ENCODE measurements around the gene CNKSR2.

Gene CNKSR2

DNA sequence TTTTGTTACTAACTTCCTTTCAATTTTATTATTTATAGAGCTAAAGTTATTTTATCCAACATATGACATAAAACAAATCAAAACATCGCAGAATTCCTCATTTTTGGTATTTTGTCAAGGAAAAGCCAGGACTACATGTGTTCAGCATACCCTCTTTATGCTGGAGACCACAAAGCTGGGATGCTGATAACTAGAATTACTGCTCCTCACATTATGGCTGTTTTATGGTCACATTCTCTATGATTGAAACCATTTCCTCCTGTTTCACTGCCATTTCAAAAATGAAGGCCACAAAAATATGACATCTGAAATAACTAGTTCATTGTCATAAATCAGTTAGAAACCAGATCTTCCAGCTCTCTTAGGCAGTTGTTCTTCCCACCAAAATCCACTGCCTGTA, 242.2 kb downstream of the CNKSR2 start:
- DNase-seq = no peak

GRCh38 chrX:21620234-21620633, 246.0 kb downstream of the CNKSR2 start:
- no peak for DNase-seq

DNA sequence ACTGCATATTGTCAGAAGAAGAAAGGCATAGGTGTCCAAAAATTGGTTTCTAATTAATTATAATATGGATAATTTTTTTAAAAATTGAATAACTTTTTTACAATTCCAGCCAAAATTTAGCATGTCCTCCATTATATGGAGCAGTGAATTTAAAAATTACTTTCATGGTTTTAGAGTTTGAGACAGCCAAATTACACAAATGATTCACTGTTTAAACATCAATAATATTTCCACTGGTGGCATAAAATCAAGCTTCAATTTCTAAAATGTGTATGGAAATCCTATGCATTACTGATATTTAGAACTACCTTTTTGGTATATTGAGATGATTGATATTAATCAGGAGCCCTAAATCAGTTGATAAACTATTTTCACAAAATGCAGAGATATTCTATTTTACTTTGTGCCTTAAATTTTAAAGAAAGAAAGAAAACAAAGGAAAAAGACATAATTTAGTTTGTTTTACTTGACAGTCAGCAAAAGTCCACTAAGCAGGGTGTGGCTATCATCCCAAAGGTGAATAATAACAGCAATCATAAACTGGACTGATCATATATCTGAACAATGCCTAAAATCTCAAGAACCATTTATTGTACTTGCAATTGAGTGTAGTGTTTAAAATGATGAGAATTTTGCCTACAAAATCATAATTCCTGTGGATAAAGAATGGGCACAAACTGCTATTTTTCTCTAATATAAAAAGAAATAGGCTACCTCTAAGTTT, 249.7 kb downstream of the CNKSR2 start:
- no peak for DNase-seq

DNA sequence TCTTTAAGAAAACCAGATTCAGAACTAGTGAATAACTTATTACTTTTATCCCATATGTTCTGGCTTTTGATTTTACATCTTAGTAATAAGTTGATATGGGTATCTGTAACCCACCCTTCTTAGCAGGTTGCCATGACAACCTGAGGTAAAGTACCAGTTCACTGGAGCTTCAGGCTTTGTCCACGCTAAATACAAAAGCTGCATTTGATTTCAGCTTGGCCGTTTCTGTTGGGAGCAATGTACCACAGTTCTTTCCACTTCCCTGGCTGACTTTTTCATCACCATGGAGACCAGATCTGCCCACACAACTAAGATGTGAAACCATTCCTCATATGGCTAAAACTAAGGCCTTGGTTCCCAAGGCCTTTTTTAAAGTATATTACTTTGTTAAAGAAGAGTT, 257.8 kb downstream of the CNKSR2 start:
- DNase-seq = no peak

DNA sequence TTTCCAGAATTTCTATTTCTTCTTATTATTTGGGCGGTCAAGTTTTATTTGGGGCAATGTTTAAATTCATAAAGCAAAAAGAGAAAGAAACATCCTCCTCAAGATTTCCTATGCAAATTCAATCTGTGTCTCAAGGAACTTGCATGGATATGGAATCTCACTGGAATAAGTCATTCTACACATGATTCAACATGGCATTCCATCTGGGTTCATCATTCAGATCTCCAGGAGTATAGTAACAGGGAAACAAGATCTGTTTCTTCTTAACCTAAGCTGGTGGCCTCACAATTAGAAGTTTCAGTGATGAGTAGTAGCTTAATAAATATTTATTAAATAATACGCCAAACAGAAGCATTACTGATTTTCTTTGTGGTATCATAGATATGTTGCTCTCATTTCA, 264.1 kb downstream of the CNKSR2 start:
- no peak for DNase-seq

DNA sequence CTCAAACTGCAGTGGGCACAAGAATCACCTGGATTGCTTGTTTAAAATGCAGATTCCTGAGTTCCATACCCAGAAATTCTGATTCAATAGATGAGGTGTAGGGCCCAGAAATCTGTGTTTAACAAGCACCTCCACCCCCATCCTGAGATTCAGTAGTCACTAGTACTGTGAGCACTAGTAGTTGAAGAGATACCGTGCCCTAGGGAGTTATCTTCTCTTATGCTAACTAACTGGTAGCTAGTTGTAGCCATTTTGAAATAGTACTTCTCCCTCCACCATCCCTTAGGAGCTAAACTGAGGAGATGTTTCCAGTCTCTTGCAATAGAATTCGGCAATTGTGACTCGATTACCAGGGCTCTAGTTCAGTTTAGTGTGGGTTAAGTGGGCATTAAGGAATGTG, 265.6 kb downstream of the CNKSR2 start:
- DNase-seq = no peak

GRCh38 chrX:21645431-21645830, 271.2 kb downstream of the CNKSR2 start:
- no peak for DNase-seq

GRCh38 chrX:21645886-21646285, 271.7 kb downstream of the CNKSR2 start:
- DNase-seq = no peak

DNA sequence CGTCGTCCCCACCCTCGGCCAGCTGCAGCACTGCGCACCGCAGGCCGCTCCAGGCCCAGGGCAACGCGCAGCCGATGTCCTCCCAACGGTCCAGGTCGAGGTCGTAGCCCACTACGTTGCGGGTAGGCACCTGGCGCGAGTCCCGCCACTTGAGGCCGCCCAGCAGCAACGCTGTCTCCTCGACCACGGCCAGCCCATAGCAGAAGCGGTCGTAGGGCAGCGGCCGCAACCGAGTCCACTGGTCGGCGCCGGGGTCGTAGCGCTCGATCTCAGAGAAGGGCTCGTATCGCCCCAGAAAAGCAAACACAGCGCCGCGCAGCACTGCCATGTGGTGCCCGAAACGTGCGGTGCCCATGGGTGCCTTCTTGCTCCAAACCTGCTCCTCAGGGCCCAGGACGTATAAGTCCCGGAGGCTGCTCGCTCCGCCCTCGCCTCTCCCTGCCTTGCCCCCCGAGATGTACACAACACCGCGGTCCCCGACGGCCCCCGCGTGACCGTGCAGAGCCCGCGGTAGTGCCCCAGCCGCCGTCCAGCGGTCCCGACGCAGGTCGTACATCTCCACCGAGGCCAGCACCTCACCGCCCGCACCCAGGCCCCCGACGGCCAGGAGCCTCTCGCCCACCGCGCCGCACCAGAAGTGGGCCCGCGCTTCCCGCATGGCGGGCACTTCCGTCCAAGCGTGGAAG, 281.8 kb downstream of the CNKSR2 start:
- DNase-seq = no peak

- no peak for DNase-seq
These were observed 282.5 kb downstream of the CNKSR2 start for GRCh38 chrX:21656587-21657317.

- DNase-seq = no peak
These were observed 283.3 kb downstream of the CNKSR2 start for GRCh38 chrX:21657318-21658151.

DNA sequence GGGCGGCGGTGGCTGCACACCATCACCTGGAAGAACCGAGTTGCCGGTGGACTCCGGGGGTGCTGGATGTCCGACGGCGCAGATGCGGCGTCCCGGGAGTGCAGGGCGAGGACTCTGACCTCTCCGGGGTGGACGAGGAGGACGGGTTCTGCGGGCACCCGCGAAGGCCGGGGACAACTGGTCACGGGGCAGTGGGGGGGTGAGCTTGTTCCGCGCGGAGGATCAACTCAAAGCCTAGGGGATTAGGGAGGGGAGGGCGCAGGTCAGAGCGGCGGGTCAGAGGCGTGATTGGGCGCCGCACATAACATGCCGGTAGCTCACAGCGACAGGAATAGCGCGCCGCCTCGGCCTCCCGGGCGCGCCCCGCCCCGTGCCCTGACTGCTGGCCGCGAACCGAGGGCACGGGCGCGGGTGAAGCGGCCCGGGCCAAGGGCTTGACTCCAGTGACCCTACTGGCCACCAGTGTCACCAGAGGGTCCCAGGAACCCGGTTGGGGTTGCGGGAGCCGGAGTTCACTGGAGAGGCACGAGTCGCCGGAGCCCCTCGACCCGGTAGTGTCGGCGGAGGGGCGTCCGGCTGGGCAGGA, 284.0 kb downstream of the CNKSR2 start, which contains the start of gene KLHL34:
TSS of gene KLHL34 (minus strand) at position 179 of the 586 bp plus-strand sequence. CDS start 542 bp downstream, outside the sequence.
- no peak for DNase-seq

DNA sequence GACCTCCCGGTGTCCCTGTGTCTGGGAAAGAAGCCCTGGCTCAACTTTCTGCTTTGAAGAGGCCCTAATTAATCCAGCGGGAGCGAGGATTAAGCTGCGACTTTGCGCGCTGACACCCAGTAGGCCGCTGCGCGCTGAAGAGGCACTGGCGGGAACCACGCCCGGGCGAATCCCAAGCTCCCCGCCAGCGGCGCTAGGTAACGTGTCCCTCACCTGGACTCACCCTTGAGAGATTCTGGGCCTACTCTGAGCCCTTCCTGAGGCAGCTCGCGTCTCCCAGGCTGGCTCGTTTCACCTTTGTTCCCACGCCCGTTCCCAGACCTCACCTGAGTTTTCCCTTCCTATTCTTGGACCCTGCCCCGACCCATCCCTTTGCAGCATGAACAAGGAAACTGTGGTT, 284.5 kb downstream of the CNKSR2 start:
- DNase-seq = no peak

GRCh38 chrX:21659320-21659719, 285.1 kb downstream of the CNKSR2 start:
- no peak for DNase-seq

DNA sequence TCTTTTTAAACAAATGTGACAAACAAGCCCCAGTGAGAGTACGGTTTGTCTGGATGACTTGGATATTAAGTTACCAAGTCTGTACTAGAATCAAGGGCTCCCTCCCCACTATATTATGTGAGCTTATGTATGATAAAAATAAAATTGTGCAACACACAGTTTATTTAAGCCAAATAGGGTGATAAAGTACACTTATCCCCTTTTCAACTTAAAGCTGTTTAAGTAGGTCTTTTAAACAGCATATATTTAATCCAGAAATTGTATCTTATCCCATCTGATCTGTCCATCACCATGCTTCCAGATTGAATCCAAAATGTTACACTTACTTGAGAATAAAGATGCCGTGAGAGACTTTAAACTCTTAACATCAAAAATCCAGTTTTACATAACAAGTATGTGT, 285.9 kb downstream of the CNKSR2 start:
- DNase-seq = no peak

DNA sequence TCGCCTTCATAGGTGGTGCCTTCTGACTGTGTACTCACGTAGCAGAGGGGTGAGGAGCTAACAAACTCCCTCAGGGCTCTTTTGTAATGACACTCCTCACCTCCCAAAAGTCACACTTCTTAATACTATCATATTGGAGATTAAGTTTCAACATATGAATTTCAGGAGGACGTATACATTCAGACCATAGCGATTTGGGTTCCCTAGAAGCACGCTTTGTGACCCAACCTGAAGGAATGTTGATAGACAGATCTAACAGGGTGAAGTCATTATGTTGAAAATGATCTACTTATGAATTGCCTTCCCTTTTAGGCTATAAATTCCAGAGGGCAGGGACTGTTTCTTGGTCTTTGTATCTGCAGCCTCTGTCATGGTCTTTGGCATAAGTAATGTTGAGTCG, 287.1 kb downstream of the CNKSR2 start:
- DNase-seq = no peak

- DNase-seq = no peak
These were observed 288.5 kb downstream of the CNKSR2 start for GRCh38 chrX:21662761-21663160.

- no peak for DNase-seq
These were observed 292.0 kb downstream of the CNKSR2 start for GRCh38 chrX:21666252-21666651.

DNA sequence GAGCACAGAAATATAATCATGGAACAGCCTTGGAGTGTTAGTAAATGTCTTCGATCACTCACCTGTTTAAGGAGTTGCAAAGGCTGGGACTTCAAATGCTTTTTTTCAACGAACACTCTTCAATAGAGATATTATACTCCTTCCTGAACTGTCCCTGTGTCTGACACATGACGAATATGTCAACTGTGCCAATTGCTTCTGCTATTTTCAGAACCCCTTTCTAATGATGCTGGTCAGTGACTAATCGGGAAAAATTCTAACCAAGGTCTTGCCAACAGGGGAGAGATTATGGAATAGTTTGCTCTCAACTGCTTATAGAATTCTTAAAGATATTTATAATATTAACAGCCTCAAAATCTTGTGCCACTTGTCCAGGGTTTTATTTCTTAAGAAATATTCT, 292.5 kb downstream of the CNKSR2 start:
- DNase-seq = no peak

GRCh38 chrX:21674430-21675186, 300.4 kb downstream of the CNKSR2 start:
- DNase-seq = no peak

DNA sequence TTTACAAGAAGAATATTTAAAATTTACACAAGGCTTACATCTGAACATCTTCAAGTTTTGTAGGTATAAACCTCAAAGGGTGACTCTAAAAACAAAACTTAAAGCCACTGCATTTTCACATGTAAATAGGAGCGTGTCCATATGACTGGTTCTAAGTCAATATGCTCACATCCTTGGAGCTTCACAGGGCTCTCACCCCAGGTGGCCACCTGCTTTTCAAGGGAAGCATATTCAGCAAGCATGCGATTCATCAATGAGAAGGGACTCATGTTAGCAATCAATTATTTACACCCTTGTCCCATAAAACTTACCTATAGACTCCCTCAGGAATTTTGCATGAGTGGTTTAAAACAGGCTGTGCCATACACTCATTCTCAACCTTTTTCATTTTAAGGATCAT, 301.7 kb downstream of the CNKSR2 start:
- no peak for DNase-seq
